ENCODE measurements around the gene RPL32. TPM values are rescaled to one million over a fixed set of nuclear protein-coding genes. Genes with fewer than 3 reads are reported as not detected.
"Not testable (repeated sequence)": the region's sequence is repeated elsewhere in the genome, so short reads cannot be mapped to it uniquely, and the experiment has no call there.

RPL32 gene
- polyA plus RNA-seq (2013, experiment 1 of 2; ENCODE audit: insufficient read length), result 1,482 TPM
- 1,595 TPM for polyA plus RNA-seq (2013, experiment 2 of 2; ENCODE audit: insufficient read length)

- peak; percentile 95 for DNase-seq
Measured at GRCh38 chr3:12841149-12841969, at the start of gene RPL32. TSS of gene RPL32 (minus strand) at chr3:12841565. CDS start at chr3:12840237, 1,328 bp downstream.

DNA sequence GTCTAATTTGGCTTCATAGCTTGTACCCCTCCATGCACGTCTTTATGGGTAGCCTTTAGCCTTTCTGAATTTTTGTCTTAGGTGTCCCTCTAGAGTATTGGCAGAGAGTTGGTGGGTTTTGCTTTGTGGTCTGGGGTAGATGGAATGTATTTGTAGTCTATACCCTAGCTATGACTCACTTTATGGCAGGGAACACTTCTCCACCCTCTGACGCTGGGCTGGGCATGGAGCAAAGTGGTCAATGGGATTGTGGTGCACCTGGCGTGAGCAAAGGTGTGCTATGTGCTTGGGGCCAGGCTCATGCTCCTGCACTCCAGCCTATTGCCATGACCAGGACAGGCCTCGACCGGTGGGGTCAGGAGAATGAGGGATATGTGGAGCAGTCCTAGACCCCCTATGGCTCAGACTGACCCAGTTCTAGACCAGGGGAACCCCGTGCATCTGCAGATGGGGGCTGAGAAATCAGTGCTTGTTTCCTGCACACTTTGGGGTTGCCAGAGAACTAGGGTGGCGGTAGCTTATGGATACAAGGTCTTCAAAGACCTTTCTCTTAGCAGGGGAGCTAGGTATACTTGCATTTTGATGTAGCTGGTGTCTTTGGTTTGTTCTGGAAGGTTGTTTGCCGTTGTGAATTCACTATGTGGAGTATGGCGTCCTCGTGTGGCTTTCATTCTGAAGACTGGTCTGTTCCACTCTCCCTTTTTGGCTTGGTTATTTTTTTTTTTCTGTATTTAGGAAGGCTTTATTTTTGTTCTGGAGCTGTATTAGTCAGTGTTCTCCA is 49.4 kb upstream of the RPL32 start:
- DNase-seq, result no peak

DNA sequence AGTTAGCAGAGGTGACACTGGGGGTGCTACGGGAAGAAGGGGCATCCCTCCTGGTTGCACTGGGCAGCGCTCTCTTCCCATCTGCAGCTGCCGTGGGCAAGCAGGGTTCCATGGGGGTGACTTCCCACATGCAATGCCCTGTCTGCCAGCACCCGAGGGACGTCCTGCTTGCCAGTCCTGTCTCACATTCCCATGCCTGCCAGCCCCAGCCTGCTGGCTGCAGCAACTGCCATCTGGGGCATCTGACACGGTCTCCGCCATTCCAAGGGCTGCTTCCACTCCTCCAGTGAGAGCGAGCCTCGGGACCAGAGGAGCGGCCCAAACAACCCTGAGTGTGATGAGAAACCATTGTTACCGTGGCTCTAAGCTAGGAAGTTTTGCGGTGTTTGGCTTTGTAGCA is 45.4 kb upstream of the RPL32 start:
- no peak for DNase-seq

DNA sequence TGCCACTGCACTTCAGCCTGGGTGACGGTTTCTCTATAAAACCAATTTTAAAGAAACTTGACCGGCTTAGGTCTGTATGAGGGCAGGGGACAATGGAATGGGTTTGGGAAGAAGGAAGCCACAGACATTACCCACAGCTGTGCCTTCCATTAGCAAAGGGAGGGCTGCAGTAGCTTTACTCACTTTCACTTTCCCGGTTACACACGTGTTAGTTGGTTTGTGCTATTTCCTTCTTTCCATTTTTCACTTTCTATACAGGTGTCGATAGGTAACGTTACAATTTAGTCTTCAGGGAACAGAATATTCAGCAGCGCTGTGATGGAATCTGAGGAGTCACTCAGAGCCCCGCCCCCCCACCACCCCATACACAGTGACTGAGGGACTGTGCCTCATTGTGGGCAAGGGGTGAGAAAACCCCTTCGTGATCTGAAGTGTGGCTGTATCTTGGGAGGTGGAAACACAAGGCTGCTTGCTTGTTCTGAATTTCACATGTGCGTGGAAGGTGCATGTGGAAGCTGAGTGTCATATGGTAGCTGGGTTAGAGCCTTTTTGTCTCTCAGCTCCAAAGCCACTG is 44.8 kb upstream of the RPL32 start:
- DNase-seq, result no peak

- no peak for DNase-seq
Measured at GRCh38 chr3:12885583-12885930, 44.2 kb upstream of the RPL32 start.

DNA sequence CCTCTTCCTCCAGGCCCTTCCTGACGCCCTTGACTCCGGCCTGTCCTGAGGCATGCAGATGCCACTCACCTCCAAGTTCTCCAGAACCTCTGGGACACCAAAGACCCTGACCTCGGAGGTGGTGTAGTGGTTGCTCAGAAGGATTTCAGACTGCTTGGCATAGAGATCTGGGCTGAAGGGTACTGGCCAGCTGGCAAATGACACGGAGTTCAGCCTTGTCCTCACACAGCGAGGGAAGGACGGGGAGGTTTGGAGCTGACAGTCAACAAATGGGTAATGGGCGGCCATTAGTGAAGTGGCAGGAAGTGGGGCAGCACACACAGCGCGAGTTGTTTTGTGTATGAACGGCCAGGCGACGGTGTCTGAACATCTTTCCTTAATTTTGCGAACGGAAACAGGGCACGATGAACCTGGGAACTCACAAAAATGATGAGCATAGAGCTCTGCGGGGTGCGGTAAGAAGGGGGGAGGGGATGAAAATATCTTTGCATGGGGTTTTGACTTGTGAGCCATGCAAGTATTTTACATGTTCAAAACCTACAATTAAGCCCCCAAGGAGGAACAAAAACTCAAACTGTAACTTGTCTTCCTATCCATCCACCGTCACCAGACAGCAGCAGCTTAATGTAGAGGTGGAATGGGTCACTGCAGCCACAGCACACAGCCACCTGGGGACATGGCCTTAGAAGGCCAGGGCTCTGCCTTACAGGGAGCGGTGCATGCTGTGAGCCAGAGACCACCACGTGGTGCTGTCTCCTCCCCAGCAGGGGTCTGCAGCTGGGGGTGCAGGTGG is 43.6 kb upstream of the RPL32 start:
- DNase-seq, result no peak

- peak; percentile 63 for DNase-seq
Measured at GRCh38 chr3:12884186-12884680, 42.9 kb upstream of the RPL32 start.

DNA sequence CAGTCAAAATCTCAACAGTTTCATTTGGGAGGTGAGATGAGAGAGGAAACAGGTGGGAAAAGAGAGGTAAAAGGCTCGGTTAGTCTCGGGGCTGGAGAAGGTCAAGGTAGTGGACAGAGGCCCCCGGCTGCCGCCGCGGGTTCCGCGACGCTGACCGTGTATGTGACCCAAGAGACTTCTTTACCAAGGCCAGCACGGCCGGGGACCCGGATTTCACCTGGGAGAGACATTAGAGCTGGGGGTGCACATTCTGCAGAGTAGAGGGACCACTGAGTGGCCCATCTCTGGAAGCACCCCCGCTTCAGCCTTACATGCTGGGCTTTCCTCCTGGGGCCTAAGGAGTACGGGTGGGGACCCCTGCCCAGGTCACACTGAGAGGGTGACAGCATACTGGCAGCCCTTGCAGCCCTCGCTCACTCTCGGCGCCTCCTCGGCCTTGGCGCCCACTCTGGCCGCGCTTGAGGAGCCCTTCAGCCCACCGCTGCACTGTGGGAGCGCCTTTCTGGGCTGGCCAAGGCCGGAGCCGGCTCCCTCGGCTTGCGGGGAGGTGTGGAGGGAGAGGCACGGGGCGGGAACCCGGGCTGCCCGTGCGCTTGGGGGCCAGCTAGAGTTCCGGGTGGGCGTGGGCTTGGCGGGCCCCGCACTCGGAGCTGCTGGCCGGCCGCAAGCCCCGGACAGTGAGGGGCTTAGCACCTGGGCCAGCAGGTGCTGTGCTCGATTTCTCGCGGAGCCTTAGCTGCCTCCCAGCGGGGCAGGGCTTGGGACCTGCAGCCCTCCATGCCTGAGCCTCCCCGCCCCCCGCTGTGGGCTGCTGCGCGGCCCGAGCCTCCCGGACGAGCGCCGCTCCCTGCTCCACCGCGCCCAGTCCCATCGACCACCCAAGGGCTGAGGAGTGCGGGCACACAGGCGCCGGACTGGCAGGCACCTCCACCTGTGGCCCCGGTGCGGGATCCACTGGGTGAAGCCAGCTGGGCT is 41.3 kb upstream of the RPL32 start:
- DNase-seq, result no peak

GRCh38 chr3:12881858-12882257 is 40.5 kb upstream of the RPL32 start:
- DNase-seq, result not testable (repeated sequence)

- no peak for DNase-seq
Measured at GRCh38 chr3:12879191-12879815, 37.9 kb upstream of the RPL32 start.

GRCh38 chr3:12878758-12879157 is 37.4 kb upstream of the RPL32 start:
- not testable (repeated sequence) for DNase-seq

- no peak for DNase-seq
Measured at GRCh38 chr3:12878141-12878574, 36.8 kb upstream of the RPL32 start.

DNA sequence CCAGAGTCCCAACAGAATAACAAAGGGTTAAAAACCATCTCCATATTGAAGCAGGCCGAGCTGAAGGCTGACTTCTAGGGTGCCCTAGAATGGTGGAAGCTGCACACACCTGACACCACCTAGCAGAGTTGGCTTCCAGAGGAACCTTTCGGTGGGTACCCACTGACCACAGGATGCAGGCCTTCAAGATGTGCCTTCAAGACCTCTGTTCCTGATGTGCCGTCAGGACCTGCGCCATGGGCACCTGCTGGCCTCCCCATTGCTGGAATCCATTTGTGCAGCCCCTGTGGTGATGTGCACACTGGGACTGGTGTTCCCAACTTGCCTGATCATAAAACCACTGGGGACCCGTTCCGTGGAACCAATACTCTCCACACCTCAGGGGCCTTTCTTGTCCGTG is 35.7 kb upstream of the RPL32 start:
- DNase-seq, result no peak

DNA sequence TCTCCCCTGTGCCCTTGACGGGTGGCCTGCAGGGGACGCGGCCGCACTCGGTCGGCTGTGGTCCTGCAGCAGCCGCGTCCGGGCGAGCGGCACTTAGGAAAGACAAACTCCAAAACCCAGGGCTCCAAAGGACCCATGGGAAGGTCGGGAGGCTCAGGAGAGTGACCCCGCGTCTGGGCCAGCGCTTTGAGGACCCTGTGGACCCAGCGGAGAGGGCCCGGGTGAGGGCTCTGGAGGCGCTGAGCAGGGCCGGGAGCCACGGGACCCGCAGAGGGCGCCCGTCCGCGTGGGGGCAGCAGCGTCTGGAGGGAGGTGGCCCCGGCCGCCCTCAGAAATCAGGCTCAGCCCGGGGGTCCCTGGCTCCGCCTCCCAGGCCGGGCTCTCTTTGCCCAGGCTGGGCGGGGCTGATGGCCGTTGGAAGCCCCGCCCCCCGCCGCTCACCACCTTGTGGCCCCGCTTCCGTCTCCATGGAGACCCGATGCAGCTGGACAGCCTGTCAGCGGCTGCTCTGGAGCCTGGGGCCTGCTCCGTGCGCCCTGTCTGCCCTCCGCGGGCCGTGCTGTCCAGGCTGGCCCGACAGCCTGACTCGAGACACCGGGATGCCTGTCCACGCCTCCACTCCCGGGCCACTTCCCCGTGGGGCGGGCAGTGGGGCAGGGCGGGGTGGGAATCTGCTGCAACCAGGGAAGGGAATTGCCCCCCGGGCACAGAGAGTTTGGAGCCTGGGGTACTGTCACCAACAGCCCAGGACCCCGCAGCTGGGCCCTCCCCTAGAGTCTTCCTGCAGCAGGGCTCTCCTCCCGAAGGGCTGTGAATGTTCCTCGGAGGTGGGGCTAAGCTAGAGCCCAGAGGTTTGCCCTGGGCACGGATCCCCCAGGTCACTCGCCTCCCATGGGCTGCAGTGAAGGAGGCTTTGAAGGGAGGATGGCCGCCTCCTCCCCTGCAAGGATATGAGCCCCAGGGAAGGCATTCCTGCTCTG is 34.8 kb upstream of the RPL32 start:
- DNase-seq, result peak; percentile 33

- DNase-seq, result no peak
Measured at GRCh38 chr3:12871404-12871983, 30.1 kb upstream of the RPL32 start.

- DNase-seq, result no peak
Measured at GRCh38 chr3:12870942-12871341, 29.6 kb upstream of the RPL32 start.

DNA sequence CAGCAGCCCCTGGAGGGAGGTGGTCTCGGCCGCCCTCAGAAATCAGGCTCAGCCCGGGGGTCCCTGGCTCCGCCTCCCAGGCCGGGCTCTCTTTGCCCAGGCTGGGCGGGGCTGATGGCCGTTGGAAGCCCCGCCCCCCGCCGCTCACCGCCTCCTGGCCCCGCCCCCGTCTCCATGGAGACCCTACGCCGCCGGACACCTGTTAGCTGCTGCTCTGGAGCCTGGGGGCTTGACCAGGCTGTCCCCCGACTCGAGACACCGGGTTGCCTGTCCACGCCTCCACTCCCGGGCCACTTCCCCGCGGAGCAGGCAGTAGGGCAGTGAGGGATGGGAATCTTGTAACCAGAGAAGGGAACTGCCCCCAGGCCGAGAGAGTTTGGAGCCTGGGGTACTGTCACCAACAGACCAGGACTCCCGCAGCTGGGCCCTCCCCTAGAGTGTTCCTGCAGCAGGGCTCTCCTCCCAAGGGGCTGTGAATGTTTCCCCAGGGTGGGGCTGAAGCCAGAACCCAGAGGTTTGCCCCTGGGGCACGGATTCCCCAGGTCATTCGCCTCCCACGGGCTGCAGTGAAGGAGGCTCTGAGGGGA is 27.8 kb upstream of the RPL32 start:
- DNase-seq, result no peak
